HFFc6 (cell line): ENCODE data around the gene CGNL1. TPM values are rescaled to one million over a fixed set of nuclear protein-coding genes. Genes with fewer than 3 reads are reported as not detected.

ENCODE experiments used
- DNase-seq: peaks from one replicate; pipeline ENCODE4 v3.0.0-alpha.2; 2018
- H3K27ac Mint-ChIP-seq: 2 replicates; pipeline ENCODE4 v1.8.0; 2020; ENCODE audit warnings: mild to moderate bottlenecking, mixed read lengths
- H3K27me3 Mint-ChIP-seq: 2 replicates; pipeline ENCODE4 v1.8.0; 2021; ENCODE audit warnings: mild to moderate bottlenecking, moderate library complexity, mixed read lengths; ENCODE audit not compliant: insufficient read depth
- H3K36me3 Mint-ChIP-seq: 2 replicates; pipeline ENCODE4 v1.8.0; 2021; ENCODE audit warnings: low read depth, mixed read lengths
- H3K4me1 Mint-ChIP-seq: 2 replicates; pipeline ENCODE4 v1.8.0; 2020; ENCODE audit warnings: low read depth, mixed read lengths
- H3K4me3 Mint-ChIP-seq: 2 replicates; pipeline ENCODE4 v1.8.0; 2020; ENCODE audit warnings: mild to moderate bottlenecking, moderate library complexity, mixed read lengths
- H3K9me3 Mint-ChIP-seq: 2 replicates; pipeline ENCODE4 v1.8.0; 2020; ENCODE audit warnings: mild to moderate bottlenecking, mixed read lengths
- total RNA-seq, 6 experiments: library from RNA; stranded (reverse); fragmentation: NEBNext Ultra II Directional; extraction: Animal tissue kit (Norgen Biotek cat#: 25700); gene quantifications; 2 replicates in 1 of 6; 3 replicates in 5 of 6; pipeline ENCODE4 v1.2.3, GENCODE V29; 2021
- TF ChIP-seq, protein P1 (sequence below): fragments of 200-600 bp; sonication (generic); IDR thresholded peaks from 2 replicates; pipeline ENCODE4 v1.5.0; 2021; ENCODE audit warnings: antibody characterized with exemption, mild to moderate bottlenecking

The CGNL1 gene
- total RNA-seq, 6 experiments from 2014 or later: 0.05 to 0.20 (median 0.10) TPM; not detected in 2

DNA sequence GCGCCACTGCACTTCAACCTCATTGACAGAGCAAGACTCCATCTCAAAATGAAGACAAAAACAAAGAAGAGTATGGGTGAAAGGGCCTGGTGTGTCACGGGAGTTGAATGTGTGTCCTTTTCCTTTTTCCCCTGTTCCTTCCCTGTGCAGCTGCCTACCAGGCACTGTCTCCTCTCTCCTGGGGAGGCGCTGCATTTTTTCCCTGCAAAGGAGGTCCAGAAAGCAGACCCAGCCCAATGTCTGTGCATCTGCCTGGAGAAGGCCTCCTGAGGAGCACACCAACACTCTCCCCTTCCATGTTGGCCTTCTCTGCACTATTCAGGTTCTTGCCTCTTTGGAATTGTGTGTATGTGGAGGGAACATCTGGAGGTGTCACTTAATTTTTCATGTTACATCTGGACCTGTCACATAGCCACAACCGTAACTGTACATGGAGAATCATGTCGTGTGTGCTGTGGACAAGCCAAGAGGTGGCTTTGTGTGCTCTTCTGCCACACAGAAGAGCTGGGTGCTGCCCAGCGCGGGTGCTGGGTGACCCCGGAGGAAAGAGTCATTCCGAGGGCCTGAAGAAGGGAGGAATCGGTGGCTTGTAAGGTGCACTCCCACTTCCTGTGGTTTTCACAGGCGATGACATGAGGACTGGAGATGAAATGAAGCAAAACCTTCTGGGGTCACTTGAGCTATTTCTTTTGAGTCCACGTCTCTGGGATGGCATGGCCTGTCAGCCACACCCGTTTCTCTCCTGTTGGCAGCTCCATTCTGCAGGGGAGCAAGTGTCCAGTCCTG lies 46.5 kb upstream of the CGNL1 start:
- Mint-ChIP-seq H3K4me1 (peaks cover 35% of the 10 kb centered on the region), H3K27ac (no peak overlapping the region; the same call in 1 of the 2 replicates), H3K4me3 (no peak overlapping the region)

DNA sequence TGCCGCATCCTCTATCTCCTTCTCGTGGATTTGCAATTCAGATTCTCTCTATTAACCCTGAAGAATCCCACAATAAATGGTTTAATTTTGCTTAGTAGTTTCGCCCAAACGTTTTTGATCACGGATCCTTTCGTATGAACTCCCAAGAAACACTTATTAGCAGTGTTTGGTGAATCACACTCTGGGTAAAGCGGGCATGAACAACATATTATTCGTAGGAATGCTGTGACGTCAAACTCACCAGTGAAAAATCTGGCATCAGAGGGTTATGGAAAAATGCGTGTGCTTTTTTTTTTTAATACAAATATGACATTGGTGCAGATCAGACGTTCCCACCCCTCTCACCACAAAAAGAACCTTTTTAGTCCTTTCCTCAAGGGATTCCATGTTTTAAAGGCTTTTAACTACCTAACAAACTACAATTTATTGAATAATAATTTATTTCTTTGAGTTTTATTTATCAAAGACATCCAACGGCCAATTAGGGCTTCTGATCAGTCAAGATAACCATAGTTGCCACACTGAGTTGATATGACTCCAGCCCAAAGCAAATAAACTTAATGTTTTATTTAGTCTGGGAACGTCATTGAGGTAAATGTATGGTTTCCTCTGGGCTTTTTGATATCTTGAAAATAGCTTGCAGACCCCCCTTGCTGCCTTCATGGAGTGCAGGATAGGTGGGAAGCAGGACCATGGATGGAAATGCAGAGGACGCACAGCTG lies 45.5 kb upstream of the CGNL1 start:
- Mint-ChIP-seq H3K4me1 (peaks cover 33% of the 10 kb centered on the region), H3K9me3 (no peaks in the 10 kb centered on the region), H3K27me3 (peaks cover 26% of the 10 kb centered on the region), H3K27ac (no peak overlapping the region; the same call in 1 of the 2 replicates), H3K36me3 (no peaks in the 10 kb centered on the region), H3K4me3 (peak overlapping the region; percentile 12; the same call in 1 of the 2 replicates)
- TF ChIP-seq, protein P1, sequence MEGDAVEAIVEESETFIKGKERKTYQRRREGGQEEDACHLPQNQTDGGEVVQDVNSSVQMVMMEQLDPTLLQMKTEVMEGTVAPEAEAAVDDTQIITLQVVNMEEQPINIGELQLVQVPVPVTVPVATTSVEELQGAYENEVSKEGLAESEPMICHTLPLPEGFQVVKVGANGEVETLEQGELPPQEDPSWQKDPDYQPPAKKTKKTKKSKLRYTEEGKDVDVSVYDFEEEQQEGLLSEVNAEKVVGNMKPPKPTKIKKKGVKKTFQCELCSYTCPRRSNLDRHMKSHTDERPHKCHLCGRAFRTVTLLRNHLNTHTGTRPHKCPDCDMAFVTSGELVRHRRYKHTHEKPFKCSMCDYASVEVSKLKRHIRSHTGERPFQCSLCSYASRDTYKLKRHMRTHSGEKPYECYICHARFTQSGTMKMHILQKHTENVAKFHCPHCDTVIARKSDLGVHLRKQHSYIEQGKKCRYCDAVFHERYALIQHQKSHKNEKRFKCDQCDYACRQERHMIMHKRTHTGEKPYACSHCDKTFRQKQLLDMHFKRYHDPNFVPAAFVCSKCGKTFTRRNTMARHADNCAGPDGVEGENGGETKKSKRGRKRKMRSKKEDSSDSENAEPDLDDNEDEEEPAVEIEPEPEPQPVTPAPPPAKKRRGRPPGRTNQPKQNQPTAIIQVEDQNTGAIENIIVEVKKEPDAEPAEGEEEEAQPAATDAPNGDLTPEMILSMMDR: no peak
- DNase-seq: no peak

More for the DNA sequence above, 46.5 kb upstream of the CGNL1 start:
- TF ChIP-seq, protein P1: 0 out of 2 replicates have a peak, but pooled peaks have one; percentile 17
- Mint-ChIP-seq H3K36me3 (no peaks in the 10 kb centered on the region), H3K27me3 (peaks cover 28% of the 10 kb centered on the region), H3K9me3 (no peaks in the 10 kb centered on the region)
- DNase-seq: no peak

DNA sequence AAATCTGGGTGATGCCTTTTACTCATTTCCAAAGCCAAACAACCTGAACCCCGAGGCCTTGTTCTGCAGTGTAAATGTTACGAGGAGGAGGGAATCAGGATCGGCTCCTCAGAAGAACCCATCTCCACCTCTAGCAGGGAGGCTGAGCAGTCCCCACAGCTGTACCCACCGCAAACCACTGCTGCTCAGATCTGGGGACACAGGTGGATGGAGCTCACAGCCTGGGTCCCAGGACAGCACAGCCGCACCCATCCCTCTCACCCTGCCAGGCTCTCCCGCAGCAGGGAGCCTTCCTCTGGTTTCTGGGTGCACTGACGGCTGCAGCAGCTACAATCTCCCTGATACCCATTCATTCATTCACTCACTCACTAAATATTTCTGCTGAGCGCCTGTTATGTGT lies 44.0 kb upstream of the CGNL1 start:
- Mint-ChIP-seq H3K4me3 (no peak overlapping the region), H3K36me3 (no peaks in the 10 kb centered on the region), H3K4me1 (peaks cover 30% of the 10 kb centered on the region), H3K27ac (no peak overlapping the region), H3K27me3 (peaks cover 24% of the 10 kb centered on the region), H3K9me3 (no peaks in the 10 kb centered on the region)
- DNase-seq: no peak
- TF ChIP-seq, protein P1: no peak

DNA sequence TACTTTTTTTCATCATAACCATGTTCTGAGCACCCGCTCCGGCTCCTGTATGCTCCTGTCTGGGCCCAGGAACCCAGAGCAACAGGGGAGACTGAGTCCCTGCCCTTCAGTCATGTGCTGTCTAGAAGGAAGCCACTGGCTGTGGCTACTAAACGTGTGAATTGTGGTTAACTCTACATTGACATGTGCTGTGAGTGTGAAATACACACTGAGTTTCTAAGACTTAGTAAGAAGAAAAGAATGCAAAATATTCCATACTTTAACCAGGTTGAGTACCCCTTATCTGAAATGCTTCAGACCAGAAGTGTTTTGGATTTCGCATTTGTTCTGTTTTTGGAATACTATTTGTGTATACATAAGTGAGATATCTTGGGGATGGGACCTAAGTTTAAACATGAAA lies 42.8 kb upstream of the CGNL1 start:
- H3K9me3 Mint-ChIP-seq: no peaks in the 10 kb centered on the region
- DNase-seq: no peak
- H3K27me3 Mint-ChIP-seq: peaks cover 26% of the 10 kb centered on the region
- H3K4me3 Mint-ChIP-seq: no peak overlapping the region
- no peak overlapping the region for H3K27ac Mint-ChIP-seq
- TF ChIP-seq, protein P1: no peak
- no peaks in the 10 kb centered on the region for H3K36me3 Mint-ChIP-seq
- H3K4me1 Mint-ChIP-seq: peaks cover 29% of the 10 kb centered on the region

DNA sequence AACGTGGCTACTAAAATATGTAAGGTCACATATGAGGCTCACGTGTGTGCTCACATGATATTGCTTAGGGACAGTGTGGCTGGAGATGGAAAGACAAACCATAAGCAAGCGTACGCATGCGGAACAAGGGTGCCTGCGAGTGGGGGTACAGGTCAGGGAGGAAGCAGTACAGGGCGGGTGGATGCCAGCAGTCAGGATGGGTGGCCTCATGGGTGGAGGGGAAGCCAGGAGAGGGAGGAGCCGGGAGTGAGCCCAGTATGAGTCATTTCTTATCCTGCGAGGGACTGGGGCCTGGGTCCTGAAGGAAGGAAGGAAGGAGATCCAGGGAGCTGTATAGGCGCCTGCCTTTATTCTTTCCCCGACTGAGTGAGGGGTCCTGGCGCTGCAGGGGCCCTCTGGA lies 42.0 kb upstream of the CGNL1 start:
- Mint-ChIP-seq H3K27me3 (peaks cover 27% of the 10 kb centered on the region), H3K27ac (no peak overlapping the region), H3K4me3 (no peak overlapping the region), H3K4me1 (peaks cover 25% of the 10 kb centered on the region), H3K36me3 (no peaks in the 10 kb centered on the region), H3K9me3 (no peaks in the 10 kb centered on the region)
- TF ChIP-seq, protein P1: no peak
- no peak for DNase-seq
